Keratinocyte (primary cell): ENCODE results near the gene FRMD4B. TPM values are rescaled to one million over a fixed set of nuclear protein-coding genes. Genes with fewer than 3 reads are reported as not detected.
"Not testable (repeated sequence)": the region's sequence is repeated elsewhere in the genome, so short reads cannot be mapped to it uniquely, and the experiment has no call there.

Experiments used
- DNase-seq: peaks from one replicate; pipeline ENCODE4 v3.0.0-alpha.2; 2011; ENCODE audit warnings: low read depth, missing footprints, low spot score
- FAIRE-seq: peaks from 2 replicates; lab custom pipeline; 2011; peaks lifted over from hg19 to GRCh38; lab: Jason Lieb, UNC
- H2AFZ ChIP-seq: 2 replicates; pipeline ENCODE4 v1.6.0; 2012; ENCODE audit warnings: low read length, control low read depth, inconsistent platforms; ENCODE audit not compliant: control insufficient read depth
- H3K27ac ChIP-seq: 2 replicates; pipeline ENCODE4 v1.5.1; 2011; ENCODE audit warnings: low read length; ENCODE audit not compliant: control insufficient read depth, insufficient read depth
- H3K27me3 ChIP-seq: 3 replicates; pipeline ENCODE4 v1.6.0; 2011; ENCODE audit warnings: low read length; ENCODE audit not compliant: control insufficient read depth, insufficient read depth; ENCODE audit errors: extremely low read depth
- H3K36me3 ChIP-seq, 2 experiments: 2 replicates in 1 of 2; 3 replicates in 1 of 2; pipeline ENCODE4 v1.5.1; 2011; ENCODE audit warnings: low read length in 2 of 2, mild to moderate bottlenecking in 1 of 2; ENCODE audit not compliant: control insufficient read depth in 2 of 2, insufficient read depth in 2 of 2; ENCODE audit errors: extremely low read depth in 1 of 2
- H3K4me1 ChIP-seq: 3 replicates; pipeline ENCODE4 v1.5.1; 2011; ENCODE audit warnings: low read length; ENCODE audit not compliant: control insufficient read depth, insufficient read depth; ENCODE audit errors: extremely low read depth
- H3K4me2 ChIP-seq: 3 replicates; pipeline ENCODE4 v1.6.0; 2011; ENCODE audit warnings: low read depth, low read length; ENCODE audit not compliant: control insufficient read depth, insufficient read depth; ENCODE audit errors: extremely low read depth
- H3K4me3 ChIP-seq, 3 experiments: fragments of 200-600 bp in 1 of 3; sonication (generic) in 1 of 3; 2 replicates in 2 of 3; 3 replicates in 1 of 3; pipeline ENCODE4 v1.5.1; 2011 to 2016; ENCODE audit warnings: low read length in 3 of 3, mild to moderate bottlenecking in 3 of 3, control low read depth in 2 of 3, inconsistent platforms in 1 of 3, low read depth in 1 of 3, mixed read lengths in 1 of 3, mixed run types in 1 of 3, moderate library complexity in 1 of 3; ENCODE audit not compliant: control insufficient read depth in 2 of 3, insufficient read depth in 2 of 3; ENCODE audit errors: extremely low read depth in 1 of 3
- H3K79me2 ChIP-seq: 2 replicates; pipeline ENCODE4 v1.6.0; 2012; ENCODE audit warnings: low read length; ENCODE audit not compliant: control insufficient read depth, insufficient read depth
- H3K9ac ChIP-seq: 3 replicates; pipeline ENCODE4 v1.6.0; 2011; ENCODE audit warnings: low read length; ENCODE audit not compliant: control insufficient read depth, insufficient read depth; ENCODE audit errors: extremely low read depth
- H3K9me1 ChIP-seq: 3 replicates; pipeline ENCODE4 v1.6.0; 2011; ENCODE audit warnings: low read length; ENCODE audit not compliant: control insufficient read depth, insufficient read depth; ENCODE audit errors: extremely low read depth
- H3K9me3 ChIP-seq: 2 replicates; pipeline ENCODE4 v1.5.1; 2012; ENCODE audit warnings: low read depth, low read length; ENCODE audit not compliant: control insufficient read depth
- H4K20me1 ChIP-seq: 3 replicates; pipeline ENCODE4 v1.6.0; 2011; ENCODE audit warnings: low read length; ENCODE audit not compliant: control insufficient read depth, insufficient read depth; ENCODE audit errors: extremely low read depth
- CTCF ChIP-seq, 3 experiments: IDR thresholded peaks in 1 of 3; conservative IDR thresholded peaks in 1 of 3; optimal IDR thresholded peaks in 1 of 3; 2 replicates in 2 of 3; 3 replicates in 1 of 3; pipeline versions ENCODE3 to v1.5.1; 2011; ENCODE audit warnings: low read length in 3 of 3, mild to moderate bottlenecking in 3 of 3, moderate library complexity in 2 of 3, control low read depth in 1 of 3, inconsistent platforms in 1 of 3; ENCODE audit not compliant: insufficient read depth in 2 of 3; ENCODE audit errors: extremely low read depth in 1 of 3
- EZH2 ChIP-seq: IDR thresholded peaks from one replicate; pipeline ENCODE4 v1.6.1; 2012; ENCODE audit warnings: inconsistent platforms, mild to moderate bottlenecking, low read length, moderate library complexity
- dilution Hi-C: fragments of 300-500 bp; cut with MboI; formaldehyde crosslinking; loops from one replicate; pipeline ENCODE4 v1.7.0; 2020; ENCODE audit warnings: low sequenced_read_pairs; ENCODE audit not compliant: extremely low pct_ligation_motif_present
- polyA plus RNA-seq, 5 experiments: library from polyadenylated mRNA; depleted of rRNA in 3 of 5; stranded (reverse) in 3 of 5; stranded (forward) in 1 of 5; unstranded in 1 of 5; fragments of >200 nt; gene quantifications; 1 replicate in 1 of 5; 2 replicates in 3 of 5; 3 replicates in 1 of 5; pipeline versions ENCODE4 v1.2.1 to v1.2.3, GENCODE V29; 2011 to 2012; ENCODE audit warnings: missing spikeins in 2 of 5, low read depth in 1 of 5, low replicate concordance in 1 of 5

Gene FRMD4B
- polyA plus RNA-seq, 1 donor (not counting 4 experiments of a cell fraction or from before 2014, with no cell fraction given) = 48.3 TPM

- H4K20me1 ChIP-seq = no peaks in the 10 kb centered on the region
- no peak for DNase-seq
- FAIRE-seq = no peak
- no peaks in the 10 kb centered on the region for H3K79me2 ChIP-seq
- H3K9me1 ChIP-seq = no peaks in the 10 kb centered on the region
- H3K27ac ChIP-seq = no peak overlapping the region
- H2AFZ ChIP-seq = no peak overlapping the region
- H3K4me2 ChIP-seq = no peak overlapping the region
- no peaks in the 10 kb centered on the region for H3K9me3 ChIP-seq
- dilution Hi-C loops = no loop called here
- H3K4me3 ChIP-seq = no peak overlapping the region
- no peaks in the 10 kb centered on the region for H3K4me1 ChIP-seq
- H3K27me3 ChIP-seq = no peaks in the 10 kb centered on the region
- no peak for TF ChIP-seq EZH2
- TF ChIP-seq CTCF (optimal IDR thresholded peaks at IDR 0.05 in 1 of 3, IDR thresholded peaks at IDR 0.05 in 1 of 3, conservative IDR thresholded peaks at IDR 0.05 in 1 of 3; ENCODE audit: extremely low read depth in 1 of 3, insufficient read depth in 2 of 3, low read length in 3 of 3) = no peak
- peaks cover 1 to 4% of the 10 kb centered on the region in 2 experiments for H3K36me3 ChIP-seq
- H3K9ac ChIP-seq = no peak overlapping the region
Measured at GRCh38 chr3:69266585-69266984, 119.3 kb downstream of the FRMD4B start.

GRCh38 chr3:69266071-69266470 lies 119.8 kb downstream of the FRMD4B start:
- H3K79me2 ChIP-seq, H3K9me1 ChIP-seq, FAIRE-seq, H3K27me3 ChIP-seq, H3K9me3 ChIP-seq, H3K4me1 ChIP-seq, H3K4me3 ChIP-seq, DNase-seq, dilution Hi-C loops, H2AFZ ChIP-seq, H3K36me3 ChIP-seq, H3K9ac ChIP-seq, H4K20me1 ChIP-seq, H3K4me2 ChIP-seq, H3K27ac ChIP-seq: not testable (repeated sequence)

GRCh38 chr3:69260843-69261405 lies 125.0 kb downstream of the FRMD4B start:
- dilution Hi-C loops, H3K4me1 ChIP-seq, DNase-seq, H3K9me3 ChIP-seq, H3K4me2 ChIP-seq, H3K27me3 ChIP-seq, H3K36me3 ChIP-seq, H3K27ac ChIP-seq, H3K4me3 ChIP-seq, H2AFZ ChIP-seq, H4K20me1 ChIP-seq, H3K79me2 ChIP-seq, H3K9me1 ChIP-seq, H3K9ac ChIP-seq: not testable (repeated sequence)
- FAIRE-seq = peak; percentile 63
